NCI-H2029 treated with DMSO at 0.1 percent for 48 hours (cell line): ENCODE measurements around the gene ABCB8.
A peak's percentile ranks its signal among the peaks of the same experiment; 100 is the strongest.
"Not testable (repeated sequence)": the region's sequence is repeated elsewhere in the genome, so short reads cannot be mapped to it uniquely, and the experiment has no call there.

Experiments
- DNase-seq: peaks from one replicate; lab custom pipeline; 2025; lab: John Stamatoyannopoulos, UW

Gene ABCB8

DNA sequence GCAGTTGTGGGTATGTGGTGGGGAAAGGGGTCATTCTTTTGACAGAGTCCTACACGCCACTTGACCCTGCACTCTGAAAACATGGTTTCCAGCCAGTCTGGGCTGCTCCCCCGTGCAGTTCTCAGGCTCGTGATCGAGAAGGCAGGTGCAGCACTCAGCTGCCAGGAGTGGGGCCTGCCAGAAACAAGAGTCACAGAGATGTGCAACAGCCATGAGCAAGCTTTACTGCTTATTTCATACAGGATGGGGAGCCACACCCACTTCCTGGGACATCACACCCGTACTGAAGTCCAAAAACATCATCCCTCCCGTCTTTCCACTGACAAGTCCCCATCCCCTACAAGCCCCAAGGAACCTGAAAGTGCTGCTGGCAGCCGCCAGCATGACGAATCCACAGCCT lies 13.3 kb upstream of the ABCB8 start:
- DNase-seq = no peak

DNA sequence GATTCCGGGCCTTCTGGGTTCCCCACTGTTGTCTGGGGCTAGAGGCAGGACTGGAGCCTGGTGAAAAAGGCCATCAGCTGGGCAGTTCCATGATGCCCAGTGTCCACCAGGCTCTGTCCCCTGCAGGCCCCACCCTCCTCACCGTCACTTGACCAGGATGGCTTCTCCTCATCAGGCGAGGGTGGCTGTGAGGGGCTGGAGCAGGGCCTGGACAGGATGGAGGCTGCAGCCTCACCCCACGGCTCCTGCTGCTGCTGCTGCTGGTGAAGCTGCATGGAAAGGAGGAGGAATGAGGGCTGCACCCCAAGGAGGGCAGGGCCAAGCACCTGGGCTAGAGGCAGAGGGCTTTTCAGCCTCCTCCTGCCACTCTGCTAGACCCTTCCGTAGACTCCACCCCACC lies 12.3 kb upstream of the ABCB8 start:
- no peak for DNase-seq

GRCh38 chr7:151016505-151016904 lies 11.7 kb upstream of the ABCB8 start:
- DNase-seq = no peak

GRCh38 chr7:151016942-151017341 lies 11.3 kb upstream of the ABCB8 start:
- no peak for DNase-seq

DNA sequence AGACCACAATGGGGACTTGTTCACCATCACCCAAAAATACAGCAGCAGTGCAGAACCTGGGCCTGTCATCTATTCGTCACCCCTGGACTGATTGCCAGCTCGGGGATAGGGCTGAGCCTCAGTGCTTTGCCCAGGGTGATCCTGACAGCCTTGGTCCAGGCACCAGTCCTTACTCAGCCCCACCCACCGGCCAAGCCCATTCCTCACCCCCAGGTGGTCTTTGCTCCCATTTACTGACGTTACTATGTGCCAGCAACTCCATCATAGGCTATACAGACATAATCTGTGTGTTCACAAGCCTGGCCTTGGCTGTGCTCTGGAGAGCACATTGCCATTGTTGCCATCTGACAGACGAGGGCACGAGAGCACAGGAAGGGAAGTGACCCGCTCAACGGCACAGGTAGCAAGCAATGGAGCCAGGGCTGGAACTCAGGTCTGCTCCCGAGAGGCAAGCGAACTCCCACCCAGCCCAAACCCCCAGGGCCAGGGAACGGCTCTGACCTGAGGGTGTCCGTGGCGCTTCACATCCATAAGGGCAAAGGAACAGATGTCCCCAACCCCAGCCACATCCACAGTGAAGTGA lies 10.8 kb upstream of the ABCB8 start:
- no peak for DNase-seq

DNA sequence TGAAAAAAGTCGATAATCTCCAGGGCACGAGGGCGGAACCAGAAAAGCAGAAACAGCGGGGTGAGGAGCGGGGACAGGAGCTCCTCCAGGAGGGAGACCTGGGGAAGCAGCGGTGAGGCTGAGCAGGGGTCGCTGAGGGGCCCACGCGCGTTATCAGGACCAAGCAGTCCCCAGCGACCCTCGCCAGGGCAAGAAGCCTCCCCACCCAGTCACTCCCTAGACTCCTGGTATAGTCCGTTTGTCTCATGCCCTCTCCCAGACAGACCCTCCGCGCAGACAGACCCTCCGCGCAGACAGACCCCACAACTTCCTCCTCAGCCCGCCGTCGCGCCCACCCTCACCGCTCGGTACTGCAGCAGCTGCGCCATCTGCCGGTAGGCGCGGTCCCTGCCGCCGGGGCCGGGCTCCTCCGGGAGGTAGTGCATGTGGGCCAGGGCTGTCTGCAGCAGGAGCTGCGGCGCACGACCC lies 10.3 kb upstream of the ABCB8 start:
- DNase-seq = no peak

DNA sequence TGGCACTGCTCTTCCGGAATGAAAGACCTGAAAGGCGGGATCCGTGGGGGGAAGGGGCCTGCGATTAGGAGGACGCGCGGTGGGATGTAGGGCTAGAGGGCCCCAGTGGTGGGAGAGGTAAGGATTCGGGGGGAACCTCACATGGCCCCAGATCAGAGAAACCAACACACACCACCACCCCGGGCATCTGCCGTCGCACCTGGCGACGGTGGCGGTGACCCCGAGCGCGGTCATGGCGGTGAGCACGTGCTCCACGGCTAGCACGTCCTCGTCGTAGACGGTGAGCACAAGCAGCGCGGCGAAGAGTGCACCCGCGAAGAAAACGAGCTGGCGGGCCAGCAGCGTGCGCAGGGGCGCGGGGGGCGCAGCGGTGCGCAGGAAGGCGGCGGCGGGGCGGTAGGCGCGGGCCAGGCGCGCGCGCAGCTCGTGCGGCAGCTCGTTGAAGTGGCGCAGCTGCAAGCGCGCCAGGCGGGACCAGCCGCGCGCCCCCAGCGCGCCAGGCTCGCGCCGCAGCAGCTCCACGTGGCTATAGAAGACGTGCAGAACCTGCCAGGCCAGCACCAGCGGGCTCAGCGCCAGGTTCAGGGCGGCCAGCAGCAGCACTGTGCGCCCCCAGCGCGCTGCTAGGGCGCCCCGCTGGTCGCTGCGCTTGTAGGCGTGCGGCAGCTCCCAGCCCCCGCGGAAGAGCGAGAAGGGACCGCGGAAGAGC lies 9.7 kb upstream of the ABCB8 start:
- peak; percentile 5 for DNase-seq

DNA sequence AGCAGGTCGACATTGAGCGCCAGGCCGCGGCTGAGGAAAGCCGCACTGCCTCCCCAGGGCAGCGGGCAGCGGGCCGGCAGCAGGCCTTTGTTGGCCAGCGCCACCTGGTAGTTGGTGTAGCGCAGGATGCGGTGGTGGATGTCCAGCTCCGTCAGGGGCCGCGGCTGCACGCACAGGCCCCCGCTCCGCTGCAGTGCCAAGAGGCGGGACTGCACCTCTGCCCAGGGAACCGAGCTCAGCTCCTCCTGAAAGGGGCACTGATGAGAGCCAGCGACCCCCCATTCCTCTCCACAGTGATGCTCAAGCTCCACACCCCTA lies 9.2 kb upstream of the ABCB8 start:
- no peak for DNase-seq

- DNase-seq = no peak
These were observed 8.0 kb upstream of the ABCB8 start for GRCh38 chr7:151020231-151020630.

DNA sequence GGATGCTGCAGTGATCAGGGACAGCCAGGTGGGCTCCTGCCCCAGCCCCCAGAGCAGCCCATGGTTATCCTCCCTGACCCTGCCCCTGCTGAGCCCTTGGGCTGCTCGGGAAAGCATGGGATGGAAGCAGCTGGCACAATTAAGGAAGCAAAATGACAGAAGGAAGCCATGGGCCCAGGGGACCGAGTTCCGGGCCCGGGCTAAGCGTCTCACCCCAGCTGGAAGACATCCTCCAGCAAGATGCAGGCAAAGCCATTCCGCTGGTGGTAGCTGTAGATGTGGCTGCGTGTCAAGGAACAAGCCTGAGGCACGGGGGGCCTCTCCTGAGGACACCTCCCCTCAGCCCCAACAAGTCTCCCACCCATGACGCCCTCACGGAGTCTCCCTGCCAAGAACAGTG lies 5.0 kb upstream of the ABCB8 start:
- DNase-seq = no peak

DNA sequence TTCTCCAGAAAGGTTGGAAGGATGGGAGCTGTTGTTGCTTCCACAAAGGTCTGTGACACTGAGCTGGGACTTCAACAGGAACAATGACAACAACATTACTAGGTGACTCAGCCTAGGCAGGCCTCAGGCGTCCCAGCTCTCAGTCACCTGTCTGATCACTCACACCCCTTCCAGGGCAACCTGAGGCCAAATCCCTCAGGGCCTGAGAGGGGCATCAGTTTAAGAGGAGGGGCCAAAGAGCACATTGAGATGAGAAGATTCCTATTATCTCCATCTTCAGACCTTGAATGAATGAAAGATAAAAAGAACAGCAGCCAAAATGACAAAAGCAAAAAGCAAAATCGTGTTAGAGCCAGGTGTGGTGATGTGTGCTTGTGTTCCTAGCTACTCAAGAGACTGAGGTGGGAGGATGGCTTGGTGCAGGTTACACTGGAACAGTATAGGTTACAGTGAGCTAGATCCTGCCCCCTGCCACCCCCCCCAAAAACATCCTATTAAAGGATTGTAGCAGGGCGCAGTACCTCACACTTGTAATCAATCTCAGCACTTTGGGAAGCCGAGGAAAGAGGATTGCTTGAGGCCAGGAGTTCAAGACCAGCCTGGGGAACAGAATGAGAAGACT lies 3.7 kb upstream of the ABCB8 start, which contains the start of gene ATG9B:
TSS of gene ATG9B (minus strand) at position 60 of the 622 bp plus-strand sequence. CDS start 71 bp downstream, outside the sequence.
- no peak for DNase-seq

DNA sequence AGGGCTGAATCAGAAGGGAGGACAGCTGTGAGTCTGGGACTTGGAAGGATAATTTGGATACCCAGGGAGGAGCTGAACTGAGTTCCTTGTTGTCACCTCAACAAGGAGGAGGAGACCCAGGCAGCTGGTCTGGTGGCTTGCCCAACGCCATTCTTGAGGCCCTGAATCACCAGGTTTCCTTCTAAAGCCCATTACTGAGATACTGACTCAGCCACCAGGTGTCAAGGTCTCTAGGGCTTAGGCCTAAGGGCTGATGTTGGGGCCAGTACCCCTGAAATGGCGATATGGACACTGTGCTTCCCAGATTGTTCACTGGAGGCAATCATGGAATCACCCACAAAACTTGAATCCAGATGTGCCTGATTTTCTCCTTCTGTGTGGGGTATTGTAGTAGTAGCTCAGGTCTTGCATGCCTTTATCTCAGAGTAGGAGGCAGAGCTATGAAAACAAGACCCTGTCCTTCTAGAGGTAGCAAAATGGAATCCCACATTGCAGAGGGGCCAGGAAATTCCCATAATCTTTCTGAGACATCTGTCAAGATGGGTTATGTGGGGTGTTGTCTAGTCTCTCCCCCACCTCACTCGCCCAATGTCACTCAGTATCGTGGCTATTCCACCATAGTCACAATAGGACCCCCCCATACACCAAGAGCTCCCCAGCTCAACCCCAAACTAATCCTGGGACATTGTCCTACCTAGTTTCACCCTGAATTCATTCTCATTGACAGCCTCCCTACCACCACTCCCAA lies 2.2 kb upstream of the ABCB8 start:
- DNase-seq = no peak

DNA sequence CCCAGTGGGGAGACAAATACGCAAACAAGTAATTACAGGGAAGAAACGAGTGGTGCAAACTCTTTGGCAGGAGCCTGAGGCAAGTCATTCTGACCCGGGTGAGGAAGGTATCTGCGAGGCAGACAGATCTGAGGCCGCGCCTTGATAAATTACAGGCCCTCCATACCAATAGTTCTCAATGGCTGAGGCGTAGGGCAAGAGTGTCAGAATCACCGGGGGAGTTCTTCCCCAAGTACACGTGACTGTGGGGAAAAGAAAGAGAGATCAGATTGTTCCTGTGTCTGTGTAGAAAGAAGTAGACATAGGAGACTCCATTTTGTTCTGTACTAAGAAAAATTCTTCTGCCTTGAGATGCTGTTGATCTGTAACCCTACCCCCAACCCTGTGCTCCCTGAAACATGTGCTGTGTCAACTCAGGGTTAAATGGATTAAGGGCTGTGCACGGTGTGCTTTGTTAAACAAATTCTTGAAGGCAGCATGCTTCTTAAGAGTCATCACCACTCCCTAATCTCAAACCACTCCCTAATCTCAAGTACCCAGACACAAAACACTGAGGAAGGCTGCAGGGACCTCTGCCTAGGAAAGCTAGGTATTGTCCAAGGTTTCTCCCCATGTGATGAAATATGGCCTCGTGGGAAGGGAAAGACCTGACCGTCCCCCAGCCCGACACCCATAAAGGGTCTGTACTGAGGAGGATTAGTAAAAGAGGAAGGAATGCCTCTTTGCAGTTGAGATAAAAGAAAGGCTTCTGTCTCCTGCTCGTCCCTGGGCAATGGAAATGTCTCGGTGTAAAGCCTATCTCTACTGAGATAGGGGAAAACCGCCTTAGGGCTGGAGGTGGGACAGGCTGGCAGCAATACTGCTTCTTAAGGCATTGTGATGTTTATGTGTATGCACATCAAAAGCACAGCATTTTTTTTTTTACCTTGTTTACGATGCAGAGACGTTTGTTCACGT lies 1.2 kb upstream of the ABCB8 start:
- DNase-seq = not testable (repeated sequence)

DNA sequence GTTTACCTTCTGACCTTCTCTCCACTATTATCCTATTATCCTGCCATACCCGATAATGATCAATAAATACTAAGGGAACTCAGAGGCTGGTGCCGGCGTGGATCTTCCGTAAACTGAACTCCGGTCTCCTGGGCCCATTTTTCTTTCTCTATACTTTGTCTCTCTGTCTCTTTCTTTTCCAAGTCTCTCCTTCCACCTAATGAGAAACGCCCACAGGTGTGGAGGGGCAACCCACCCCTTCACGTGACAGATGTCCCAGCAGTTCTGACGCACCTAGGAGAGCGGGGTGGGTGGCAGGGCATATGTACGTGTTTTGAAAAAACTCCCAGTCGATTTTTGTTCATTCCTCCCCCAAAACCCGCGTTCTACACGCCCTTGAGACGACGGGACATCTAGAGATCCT lies 521 bp upstream of the ABCB8 start:
- DNase-seq = not testable (repeated sequence)

DNA sequence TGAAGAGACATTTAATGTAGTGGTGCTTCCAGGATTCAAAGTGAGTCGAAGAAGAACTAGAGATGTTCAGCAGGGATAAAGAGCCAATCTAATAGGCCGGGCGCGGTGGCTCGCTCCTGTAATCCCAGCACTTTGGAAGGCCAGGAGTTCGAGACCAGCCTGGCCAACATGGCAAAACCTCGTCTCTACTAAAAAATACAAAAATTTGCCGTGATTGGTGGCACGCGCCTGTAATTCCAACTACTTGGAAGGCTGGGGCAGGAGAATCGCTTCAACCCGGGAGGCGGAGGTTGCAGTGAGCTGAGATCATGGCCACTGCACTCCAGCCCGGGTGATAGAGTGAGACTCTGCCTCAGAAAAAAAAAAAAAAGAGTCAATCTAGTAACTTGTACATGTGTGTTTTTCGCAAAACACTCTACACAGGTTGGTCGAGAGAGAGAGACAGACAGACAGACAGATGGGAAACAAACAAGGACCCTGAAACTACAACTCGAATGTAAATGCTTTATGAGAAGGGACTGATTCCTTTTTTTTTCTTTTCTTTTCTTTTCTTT lies 775 bp downstream of the ABCB8 start:
- no peak for DNase-seq

DNA sequence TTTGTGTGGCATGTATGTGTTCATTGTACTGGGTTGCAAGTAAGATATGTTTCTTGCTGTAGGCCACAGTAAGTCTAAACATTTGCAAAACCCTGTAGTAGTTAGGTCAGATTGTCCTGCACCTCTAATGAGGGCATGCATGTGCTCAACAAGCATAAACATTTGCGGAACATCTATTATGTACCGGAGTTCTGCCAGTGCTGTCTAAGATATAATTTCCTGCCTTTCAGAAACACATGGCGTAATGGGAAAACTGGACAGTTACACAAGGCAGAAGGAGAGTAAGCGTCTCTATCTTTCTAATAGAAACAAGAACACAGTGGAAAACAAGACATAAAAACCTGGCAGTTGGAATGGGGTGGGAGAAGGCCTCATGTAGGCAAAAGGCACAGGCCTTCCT lies 2.8 kb downstream of the ABCB8 start:
- no peak for DNase-seq

- DNase-seq = no peak
These were observed 5.0 kb downstream of the ABCB8 start for GRCh38 chr7:151032936-151033863.

GRCh38 chr7:151033864-151034249 lies 5.6 kb downstream of the ABCB8 start:
- DNase-seq = no peak

GRCh38 chr7:151034312-151035025 lies 6.2 kb downstream of the ABCB8 start:
- DNase-seq = no peak
